Cardiac muscle cell (in vitro differentiated cells and primary cell): Measurements from ENCODE around the gene SYT9. TPM values are rescaled to one million over a fixed set of nuclear protein-coding genes. Genes with fewer than 3 reads are reported as not detected.

ENCODE experiments used
- DNase-seq, 2 donors: peaks; one replicate each; pipeline versions ENCODE4 v3.0.0 to v3.0.0-alpha.2; 2010 to 2017; ENCODE audit warnings: low read depth in 1 of 2, low spot score in 1 of 2
- H3K27ac ChIP-seq: fragments of 200-600 bp; sonication (generic); 2 replicates; pipeline ENCODE4 v1.5.1; 2016
- H3K27me3 ChIP-seq: fragments of 200-600 bp; sonication (generic); 2 replicates; pipeline ENCODE4 v1.6.0; 2016; ENCODE audit warnings: control low read depth
- H3K36me3 ChIP-seq: fragments of 200-600 bp; sonication (generic); 2 replicates; pipeline ENCODE4 v1.5.1; 2016; ENCODE audit warnings: control low read depth
- H3K4me1 ChIP-seq: fragments of 200-600 bp; sonication (generic); 2 replicates; pipeline ENCODE4 v1.8.1; 2017; ENCODE audit warnings: low read depth, mild to moderate bottlenecking, mixed run types
- H3K4me3 ChIP-seq: fragments of 200-600 bp; sonication (generic); 2 replicates; pipeline ENCODE4 v1.5.1; 2016; ENCODE audit warnings: mild to moderate bottlenecking
- H3K9me3 ChIP-seq: fragments of 200-600 bp; sonication (generic); 2 replicates; pipeline ENCODE4 v1.5.1; 2017; ENCODE audit warnings: low read depth, mild to moderate bottlenecking, control low read depth
- polyA plus RNA-seq: library from polyadenylated mRNA; unstranded; fragments of >200 nt; fragmentation: Nextera tagmentation; extraction: Ambion mirVana; gene quantifications from 2 replicates; pipeline ENCODE4 v1.2.1, GENCODE V29; 2016
- total RNA-seq: library from RNA; depleted of rRNA; stranded (reverse); fragments of >200 nt; gene quantifications from 2 replicates; pipeline ENCODE4 v1.2.3, GENCODE V29; 2016
- TF ChIP-seq, protein P1 (sequence below): IDR thresholded peaks from 2 replicates; pipeline ENCODE4 v1.5.1; 2012; ENCODE audit warnings: low read depth, mild to moderate bottlenecking, low read length

Gene SYT9
- total and polyA plus RNA-seq, 2 experiments from 2014 or later: 1.3 to 2.2 TPM

DNA sequence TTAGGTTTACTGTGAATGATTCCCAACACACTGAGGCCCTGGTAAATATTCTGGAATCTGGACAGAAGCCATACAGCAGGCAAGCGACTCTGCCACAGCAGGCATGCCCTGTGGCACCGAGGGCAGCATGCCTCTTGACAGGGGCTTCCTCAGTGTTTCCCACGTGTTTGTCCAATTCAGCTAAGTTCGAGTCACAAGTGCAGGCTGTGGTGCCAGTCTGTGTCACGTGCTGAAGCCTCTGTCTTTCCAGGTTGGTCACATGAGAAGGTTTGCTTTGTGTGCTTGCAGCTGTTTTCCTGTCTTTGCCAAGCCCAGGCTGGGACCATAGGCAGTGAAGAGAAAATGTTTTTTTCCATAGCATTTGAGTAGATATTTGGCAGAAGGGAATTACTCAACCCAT lies 259.7 kb downstream of the SYT9 start:
- DNase-seq: peak in 1 of 2 donors; percentile 18
- Histone ChIP-seq H3K36me3 (no peaks in the 10 kb centered on the region), H3K4me3 (no peak overlapping the region), H3K27ac (no peak overlapping the region), H3K9me3 (no peaks in the 10 kb centered on the region), H3K27me3 (peaks cover 22% of the 10 kb centered on the region), H3K4me1 (peaks cover 13% of the 10 kb centered on the region)
- TF ChIP-seq, protein P1, sequence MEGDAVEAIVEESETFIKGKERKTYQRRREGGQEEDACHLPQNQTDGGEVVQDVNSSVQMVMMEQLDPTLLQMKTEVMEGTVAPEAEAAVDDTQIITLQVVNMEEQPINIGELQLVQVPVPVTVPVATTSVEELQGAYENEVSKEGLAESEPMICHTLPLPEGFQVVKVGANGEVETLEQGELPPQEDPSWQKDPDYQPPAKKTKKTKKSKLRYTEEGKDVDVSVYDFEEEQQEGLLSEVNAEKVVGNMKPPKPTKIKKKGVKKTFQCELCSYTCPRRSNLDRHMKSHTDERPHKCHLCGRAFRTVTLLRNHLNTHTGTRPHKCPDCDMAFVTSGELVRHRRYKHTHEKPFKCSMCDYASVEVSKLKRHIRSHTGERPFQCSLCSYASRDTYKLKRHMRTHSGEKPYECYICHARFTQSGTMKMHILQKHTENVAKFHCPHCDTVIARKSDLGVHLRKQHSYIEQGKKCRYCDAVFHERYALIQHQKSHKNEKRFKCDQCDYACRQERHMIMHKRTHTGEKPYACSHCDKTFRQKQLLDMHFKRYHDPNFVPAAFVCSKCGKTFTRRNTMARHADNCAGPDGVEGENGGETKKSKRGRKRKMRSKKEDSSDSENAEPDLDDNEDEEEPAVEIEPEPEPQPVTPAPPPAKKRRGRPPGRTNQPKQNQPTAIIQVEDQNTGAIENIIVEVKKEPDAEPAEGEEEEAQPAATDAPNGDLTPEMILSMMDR: no peak

DNA sequence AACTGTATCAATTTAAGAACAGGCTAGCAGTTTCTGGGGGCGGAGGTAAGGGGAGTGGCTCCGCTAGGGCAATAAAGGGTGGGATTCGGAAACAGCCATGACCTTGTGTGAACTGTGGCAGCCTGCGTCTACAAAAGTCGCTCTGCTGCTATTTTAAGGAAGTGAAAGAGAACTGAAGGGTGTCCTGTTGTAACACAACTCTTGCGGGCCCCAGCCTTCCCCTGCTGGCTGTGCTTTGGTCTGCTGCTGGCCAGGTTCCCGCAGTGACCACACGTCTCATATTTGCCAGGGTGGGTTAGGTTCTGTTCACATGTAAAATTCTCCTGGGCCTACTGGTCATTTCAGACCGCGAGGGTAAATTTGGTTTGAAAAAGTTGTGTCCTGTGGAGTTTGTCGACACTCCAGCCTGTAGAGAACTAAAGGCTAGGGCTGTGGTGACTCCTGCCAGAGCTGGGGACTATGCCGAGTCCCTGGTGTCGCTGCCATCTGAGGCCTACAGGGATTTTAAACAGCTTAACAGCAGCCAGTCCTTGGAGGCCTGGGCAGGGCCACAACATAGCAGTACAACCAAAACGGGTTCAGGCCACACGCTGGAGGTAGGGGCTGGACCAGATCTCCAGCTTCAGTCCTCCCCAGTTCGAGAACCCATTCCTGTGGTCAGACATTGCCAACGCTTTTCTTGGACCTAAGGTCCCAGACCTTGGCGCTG lies 261.0 kb downstream of the SYT9 start:
- peak; percentile 74 to 75 for DNase-seq

DNA sequence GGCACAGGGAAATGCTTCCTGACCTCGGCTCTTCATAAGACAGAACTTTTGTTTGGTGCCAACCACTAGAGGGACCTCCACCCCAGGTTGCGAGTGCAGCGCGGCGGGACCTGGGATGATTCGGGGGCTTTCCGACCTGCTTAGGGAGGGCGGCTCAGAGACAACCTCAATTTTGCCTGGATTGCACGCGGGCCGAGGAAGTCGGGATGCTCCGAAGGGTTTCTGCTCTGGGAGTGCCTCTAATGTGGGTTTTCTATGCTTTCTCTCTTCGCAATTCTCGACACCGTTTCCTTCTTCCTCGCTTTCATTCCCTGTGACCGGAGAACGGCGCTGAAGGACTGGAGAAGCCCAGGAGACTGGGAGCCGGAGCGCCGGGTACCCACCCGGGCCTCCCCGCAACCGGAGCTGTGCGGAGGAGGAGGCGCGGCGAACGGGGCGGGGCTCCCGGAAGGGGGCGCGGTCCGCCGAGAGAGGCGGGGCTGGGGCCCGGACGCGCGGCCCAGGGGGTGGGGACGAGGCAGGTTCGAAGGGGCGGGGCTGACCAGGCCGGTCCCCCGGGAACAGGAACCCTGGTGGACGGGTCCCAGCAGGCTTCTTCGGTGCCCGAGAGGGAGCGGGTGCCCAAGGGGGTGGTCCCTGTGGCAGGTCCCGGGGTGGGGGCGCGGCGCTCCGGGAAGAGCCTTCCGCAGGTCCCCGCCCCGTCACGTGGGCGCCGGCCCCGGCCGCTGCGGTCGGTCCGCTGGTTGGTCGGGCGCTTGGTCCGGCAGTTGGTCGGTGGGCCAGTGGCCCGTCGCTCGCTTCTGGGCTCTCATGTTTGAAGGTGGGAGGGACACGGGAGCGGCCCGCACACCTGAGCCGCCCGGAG lies 261.8 kb downstream of the SYT9 start, which contains the start of gene PPFIBP2:
Gene PPFIBP2 (plus strand): TSS at position 766 of the 865 bp plus-strand sequence. CDS start 35,477 bp downstream, outside the sequence.
- peaks cover 13% of the 10 kb centered on the region for H3K4me1 ChIP-seq
- TF ChIP-seq, protein P1: peak; percentile 73
- H3K36me3 ChIP-seq: no peaks in the 10 kb centered on the region
- H3K4me3 ChIP-seq: peak within 1 kb of the TSS; percentile 54
- DNase-seq: peak; percentile 75 to 89
- peaks cover 22% of the 10 kb centered on the region for H3K27me3 ChIP-seq
- no peaks in the 10 kb centered on the region for H3K9me3 ChIP-seq
- H3K27ac ChIP-seq: peak within 1 kb of the TSS; percentile 87

More for the DNA sequence above, 261.0 kb downstream of the SYT9 start:
- Histone ChIP-seq H3K9me3 (no peaks in the 10 kb centered on the region), H3K27me3 (peaks cover 22% of the 10 kb centered on the region), H3K4me1 (peaks cover 13% of the 10 kb centered on the region), H3K36me3 (no peaks in the 10 kb centered on the region), H3K4me3 (peak overlapping the region; percentile 54), H3K27ac (peak overlapping the region; percentile 87)
- TF ChIP-seq, protein P1: no peak

DNA sequence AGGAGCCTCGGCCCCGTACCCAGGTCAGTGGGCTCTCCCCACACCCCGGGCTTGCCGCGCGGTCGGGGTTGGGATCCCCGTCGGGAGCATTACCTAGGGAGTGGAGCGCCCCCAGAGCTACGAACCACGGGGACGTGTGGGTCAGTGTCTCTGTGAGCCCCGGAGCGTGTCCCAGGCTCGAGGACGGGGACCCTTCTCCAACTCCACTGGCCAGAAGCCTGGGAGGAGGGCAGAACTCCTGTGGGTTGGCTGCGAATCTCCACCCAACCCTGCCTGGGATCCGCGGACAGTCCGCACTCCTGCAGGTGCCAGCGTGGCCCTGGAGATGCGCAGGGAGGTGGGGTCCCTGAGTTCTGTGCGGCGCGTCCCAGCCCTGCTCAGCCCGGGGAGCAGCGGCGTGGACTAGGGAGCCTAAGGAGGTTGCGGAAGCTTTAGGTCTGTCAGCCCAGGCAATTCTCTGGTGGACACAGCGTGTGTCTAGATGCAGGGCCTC lies 262.4 kb downstream of the SYT9 start:
- no peak overlapping the region for H3K27ac ChIP-seq
- H3K36me3 ChIP-seq: no peaks in the 10 kb centered on the region
- H3K4me3 ChIP-seq: peak overlapping the region; percentile 54
- H3K27me3 ChIP-seq: peaks cover 22% of the 10 kb centered on the region
- peak in 1 of 2 donors; percentile 18 for DNase-seq
- TF ChIP-seq, protein P1: no peak
- H3K4me1 ChIP-seq: peaks cover 13% of the 10 kb centered on the region
- no peaks in the 10 kb centered on the region for H3K9me3 ChIP-seq

DNA sequence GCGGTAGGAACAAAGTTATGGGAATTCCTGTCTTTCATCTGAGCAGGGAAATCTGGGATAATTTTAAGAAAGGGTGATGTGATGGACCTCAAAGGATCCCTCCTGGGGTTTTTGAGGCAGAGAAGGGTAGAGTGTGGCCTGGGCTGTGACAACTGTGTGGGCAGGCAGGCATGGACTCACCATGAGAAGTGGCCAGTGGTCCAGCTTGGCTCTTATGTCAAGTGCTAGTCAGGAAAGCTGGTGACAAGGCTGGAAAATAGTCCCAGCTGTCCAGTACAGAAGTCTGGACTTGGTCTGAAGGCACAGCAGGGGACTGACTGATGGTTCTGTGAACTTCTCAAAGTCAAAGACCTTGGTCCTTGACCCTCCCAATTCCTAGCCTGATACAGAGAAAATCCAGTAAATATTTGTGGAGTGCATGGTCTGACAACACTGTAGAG lies 263.8 kb downstream of the SYT9 start:
- Histone ChIP-seq H3K27ac (no peak overlapping the region), H3K36me3 (no peaks in the 10 kb centered on the region), H3K27me3 (peaks cover 22% of the 10 kb centered on the region), H3K4me3 (no peak overlapping the region), H3K4me1 (peaks cover 13% of the 10 kb centered on the region), H3K9me3 (no peaks in the 10 kb centered on the region)
- no peak for DNase-seq
- TF ChIP-seq, protein P1: no peak
